NB4 (cell line): ENCODE results near the gene GOLM1.

ENCODE experiments used
- POLR2A ChIP-seq: IDR thresholded peaks from 2 replicates; pipeline ENCODE4 v1.6.1; 2011; ENCODE audit warnings: mild to moderate bottlenecking; ENCODE audit not compliant: insufficient read length; ENCODE audit errors: extremely low read depth
- TF ChIP-seq, protein P1 (sequence below): IDR thresholded peaks from one replicate; pipeline ENCODE4 v1.5.1; 2012; ENCODE audit warnings: low read depth, low read length
- TF ChIP-seq, protein P2 (sequence below): IDR thresholded peaks from 2 replicates; pipeline ENCODE4 v1.6.1; 2011; ENCODE audit warnings: low read depth, low read length

DNA sequence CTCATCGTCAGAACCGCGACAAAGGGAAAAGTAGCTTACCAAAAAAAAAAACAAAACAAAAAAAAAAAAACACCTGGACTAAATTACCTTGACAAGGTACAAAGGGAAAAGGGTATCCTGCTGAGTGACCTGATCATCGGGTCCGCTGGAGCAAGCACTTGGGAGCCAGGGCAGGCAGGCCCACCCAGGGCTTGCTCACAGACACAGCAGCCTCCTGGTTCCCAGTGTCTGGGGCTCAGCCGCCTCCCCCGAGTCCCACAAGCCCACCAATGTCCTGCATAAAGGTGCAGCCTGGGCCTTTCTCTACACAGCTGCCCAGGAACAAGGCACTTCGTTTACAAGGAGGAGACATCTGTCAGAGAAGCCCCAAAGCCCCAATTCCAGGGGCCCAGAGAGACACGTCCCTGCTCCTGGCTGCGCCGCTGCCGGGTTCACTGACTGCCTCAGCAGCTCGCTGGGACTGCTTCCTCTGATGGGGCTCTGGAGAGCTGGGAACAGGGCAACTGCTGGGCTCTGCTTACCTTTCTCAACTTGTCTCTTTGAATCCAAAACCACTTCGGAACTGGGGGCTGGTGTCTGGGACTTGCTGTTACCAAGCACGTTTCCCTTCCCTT lies 63.4 kb downstream of the GOLM1 start:
- TF ChIP-seq, protein P1, sequence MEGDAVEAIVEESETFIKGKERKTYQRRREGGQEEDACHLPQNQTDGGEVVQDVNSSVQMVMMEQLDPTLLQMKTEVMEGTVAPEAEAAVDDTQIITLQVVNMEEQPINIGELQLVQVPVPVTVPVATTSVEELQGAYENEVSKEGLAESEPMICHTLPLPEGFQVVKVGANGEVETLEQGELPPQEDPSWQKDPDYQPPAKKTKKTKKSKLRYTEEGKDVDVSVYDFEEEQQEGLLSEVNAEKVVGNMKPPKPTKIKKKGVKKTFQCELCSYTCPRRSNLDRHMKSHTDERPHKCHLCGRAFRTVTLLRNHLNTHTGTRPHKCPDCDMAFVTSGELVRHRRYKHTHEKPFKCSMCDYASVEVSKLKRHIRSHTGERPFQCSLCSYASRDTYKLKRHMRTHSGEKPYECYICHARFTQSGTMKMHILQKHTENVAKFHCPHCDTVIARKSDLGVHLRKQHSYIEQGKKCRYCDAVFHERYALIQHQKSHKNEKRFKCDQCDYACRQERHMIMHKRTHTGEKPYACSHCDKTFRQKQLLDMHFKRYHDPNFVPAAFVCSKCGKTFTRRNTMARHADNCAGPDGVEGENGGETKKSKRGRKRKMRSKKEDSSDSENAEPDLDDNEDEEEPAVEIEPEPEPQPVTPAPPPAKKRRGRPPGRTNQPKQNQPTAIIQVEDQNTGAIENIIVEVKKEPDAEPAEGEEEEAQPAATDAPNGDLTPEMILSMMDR, result no peak
- no peak for TF ChIP-seq POLR2A
- TF ChIP-seq, protein P2, sequence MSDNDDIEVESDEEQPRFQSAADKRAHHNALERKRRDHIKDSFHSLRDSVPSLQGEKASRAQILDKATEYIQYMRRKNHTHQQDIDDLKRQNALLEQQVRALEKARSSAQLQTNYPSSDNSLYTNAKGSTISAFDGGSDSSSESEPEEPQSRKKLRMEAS, result no peak
